ENCODE data around the gene DDX17.

DDX17 gene

DNA sequence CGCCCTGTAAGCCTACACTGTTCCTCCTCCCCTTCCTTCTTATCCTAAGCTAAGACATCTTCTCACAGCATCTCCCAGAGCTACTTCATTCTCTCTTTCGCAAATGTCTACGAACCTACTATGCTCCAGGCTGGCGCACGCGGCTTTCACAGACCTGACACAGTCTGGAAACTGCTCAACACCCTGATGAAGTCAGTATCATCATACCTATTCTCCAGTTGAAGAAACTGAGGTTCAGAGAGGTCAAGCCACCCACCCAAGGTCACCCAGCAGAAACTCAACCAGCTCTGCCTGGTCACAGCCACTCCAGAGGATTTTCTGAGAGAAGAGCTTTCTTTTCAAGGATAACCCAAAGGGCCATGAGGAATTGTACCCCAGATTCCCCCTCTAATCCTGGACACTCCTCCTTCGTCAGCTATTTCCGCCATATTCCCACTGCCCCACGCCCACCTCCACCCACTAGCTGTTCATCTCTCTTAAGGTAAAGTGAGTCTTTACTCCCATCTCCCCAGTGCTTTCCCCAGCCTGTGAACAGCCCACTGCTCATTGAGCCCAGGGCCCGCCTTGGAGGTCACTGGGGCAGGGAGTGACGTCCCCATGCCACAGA lies 52.9 kb downstream of the DDX17 start:
- Histone ChIP-seq H3K36me3 (ENCODE audit: insufficient read depth, low read length) (no peaks in the 10 kb centered on the region), H3K9ac (ENCODE audit: low read depth, low read length) (no peak overlapping the region), H3K9me3 (ENCODE audit: control insufficient read depth, insufficient read depth, low read length) (no peaks in the 10 kb centered on the region), H3K4me1 (ENCODE audit: insufficient read depth, low read length) (peaks cover 21% of the 10 kb centered on the region)

DNA sequence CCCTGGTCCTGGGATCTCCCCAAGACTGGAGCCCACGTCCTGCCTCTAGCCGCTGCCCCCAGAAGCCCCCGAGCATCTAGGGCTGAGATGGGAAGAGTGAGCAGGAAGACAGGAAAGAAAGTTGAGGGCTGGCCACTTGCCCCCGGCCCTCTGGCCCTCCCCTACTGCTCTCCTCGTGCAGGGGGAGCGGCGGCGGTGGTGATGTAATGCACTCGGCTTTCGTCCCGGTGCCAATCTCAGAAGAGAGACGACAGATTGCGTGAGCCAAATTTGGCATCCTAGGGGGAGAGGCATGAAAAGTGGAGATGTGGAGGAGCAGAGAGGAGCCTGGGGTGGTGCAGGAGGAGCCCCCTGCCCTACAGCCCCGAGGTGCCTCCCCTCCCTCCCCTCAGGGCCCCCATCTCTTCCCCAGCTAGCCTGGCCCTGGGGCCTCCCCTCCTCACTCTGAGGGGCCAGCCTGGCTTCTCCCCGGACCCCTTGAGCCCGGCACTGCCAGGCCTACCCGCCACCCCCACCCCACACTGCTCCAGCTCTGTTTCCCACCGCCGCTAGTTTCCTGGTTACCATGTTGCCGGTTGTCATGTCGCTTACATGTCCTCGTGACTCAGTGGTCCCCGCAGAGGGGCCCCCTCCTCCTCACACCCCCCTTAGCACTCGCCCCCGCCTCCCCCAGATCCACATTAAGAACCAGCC lies 53.6 kb downstream of the DDX17 start:
- H3K4me1 ChIP-seq (ENCODE audit: insufficient read depth, low read length) = peaks cover 21% of the 10 kb centered on the region
- H3K9me3 ChIP-seq (ENCODE audit: control insufficient read depth, insufficient read depth, low read length) = no peaks in the 10 kb centered on the region
- H3K36me3 ChIP-seq (ENCODE audit: insufficient read depth, low read length) = no peaks in the 10 kb centered on the region
- H3K9ac ChIP-seq (ENCODE audit: low read depth, low read length) = no peak overlapping the region

DNA sequence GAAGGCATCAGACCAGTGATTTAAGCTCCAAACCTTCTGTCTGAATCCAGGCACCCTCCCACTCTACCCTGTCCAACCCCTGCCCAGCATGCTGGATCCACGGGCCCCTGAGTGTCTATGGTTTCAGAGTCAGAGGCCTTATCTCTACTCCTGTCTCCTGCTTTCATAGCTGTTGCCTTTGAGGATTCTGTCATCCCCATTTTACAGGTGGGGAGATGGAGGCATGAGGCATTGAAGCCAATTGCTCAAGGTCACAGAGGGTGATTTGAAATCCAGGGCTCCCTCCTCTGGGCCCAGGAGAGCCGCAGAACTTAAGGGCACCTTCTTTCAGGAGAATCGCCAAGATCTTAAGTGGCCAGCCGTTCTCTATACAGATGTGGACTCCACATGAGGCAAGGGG lies 54.2 kb downstream of the DDX17 start:
- Histone ChIP-seq H3K4me1 (ENCODE audit: insufficient read depth, low read length) (peaks cover 21% of the 10 kb centered on the region), H3K9ac (ENCODE audit: low read depth, low read length) (no peak overlapping the region), H3K36me3 (ENCODE audit: insufficient read depth, low read length) (no peaks in the 10 kb centered on the region), H3K9me3 (ENCODE audit: control insufficient read depth, insufficient read depth, low read length) (no peaks in the 10 kb centered on the region)

DNA sequence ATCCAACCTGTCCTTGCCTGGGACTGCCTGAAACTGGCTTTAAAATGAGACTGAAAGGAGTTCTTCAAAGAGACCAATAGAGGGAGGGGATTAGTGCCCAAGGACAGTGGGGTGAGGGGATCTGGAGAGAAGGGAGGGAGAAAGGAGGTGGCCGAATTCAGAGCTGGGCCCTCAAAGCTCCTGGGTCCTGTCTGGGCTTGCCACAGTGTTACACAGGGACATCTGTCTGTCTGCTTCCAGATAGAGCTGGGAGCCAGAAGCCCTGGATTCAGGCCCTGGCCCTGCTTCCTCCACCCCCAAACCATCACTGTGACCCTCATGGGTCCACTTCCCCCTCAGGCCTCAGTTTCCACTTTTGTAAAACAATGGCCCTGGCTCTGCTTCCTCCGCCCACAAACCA lies 54.7 kb downstream of the DDX17 start:
- peaks cover 21% of the 10 kb centered on the region for H3K4me1 ChIP-seq (ENCODE audit: insufficient read depth, low read length)
- H3K9me3 ChIP-seq (ENCODE audit: control insufficient read depth, insufficient read depth, low read length) = no peaks in the 10 kb centered on the region
- no peaks in the 10 kb centered on the region for H3K36me3 ChIP-seq (ENCODE audit: insufficient read depth, low read length)
- H3K9ac ChIP-seq (ENCODE audit: low read depth, low read length) = no peak overlapping the region

DNA sequence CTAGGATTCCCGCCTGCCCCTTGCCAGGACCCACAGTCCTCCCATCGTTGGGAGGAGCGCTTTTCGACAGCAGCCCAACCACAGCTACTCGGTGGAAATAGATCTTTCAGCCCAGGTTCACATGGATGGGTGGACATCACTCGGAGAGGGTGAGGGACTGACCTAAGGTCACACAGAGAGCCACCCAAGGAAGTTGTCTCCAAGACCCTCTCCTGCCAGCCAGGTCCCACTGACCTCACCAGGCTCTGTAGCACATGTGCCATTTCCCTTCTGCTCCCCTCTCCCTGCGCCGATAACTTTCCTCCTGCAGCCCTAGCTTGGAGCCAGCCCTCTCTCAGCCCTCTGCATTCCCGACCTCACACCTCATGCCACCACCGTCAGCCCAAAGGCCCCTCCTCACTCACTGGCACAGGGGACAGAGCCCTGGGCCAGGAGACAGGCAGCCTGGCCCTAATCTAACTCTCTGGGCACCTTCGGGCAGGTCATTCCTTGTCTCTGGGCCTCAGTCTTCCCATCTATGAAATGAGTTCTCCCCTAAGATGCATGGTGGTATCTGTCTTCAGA lies 55.8 kb downstream of the DDX17 start:
- H3K36me3 ChIP-seq (ENCODE audit: insufficient read depth, low read length) = no peaks in the 10 kb centered on the region
- H3K9ac ChIP-seq (ENCODE audit: low read depth, low read length) = no peak overlapping the region; the same call in 1 of the 2 replicates
- H3K9me3 ChIP-seq (ENCODE audit: control insufficient read depth, insufficient read depth, low read length) = no peaks in the 10 kb centered on the region
- peaks cover 21% of the 10 kb centered on the region for H3K4me1 ChIP-seq (ENCODE audit: insufficient read depth, low read length)

DNA sequence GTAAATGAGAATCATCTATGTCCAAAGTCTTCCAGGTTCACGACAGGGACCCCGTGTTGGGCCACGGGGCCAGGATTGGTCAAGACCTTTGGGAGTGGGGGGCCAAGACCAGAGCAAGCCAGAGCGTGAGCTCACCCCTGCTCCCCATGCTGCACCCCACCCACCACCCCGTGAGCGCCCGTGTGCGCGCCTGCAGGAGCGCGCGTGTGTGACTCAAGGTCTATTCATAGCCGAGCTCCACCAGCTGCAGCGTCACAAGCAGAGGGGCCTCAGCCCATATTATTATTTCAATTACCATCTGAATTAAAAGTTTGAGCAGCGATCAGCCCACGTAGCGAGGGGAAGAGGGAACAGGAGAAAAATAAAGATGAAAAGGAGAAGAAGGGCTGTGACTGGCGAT lies 56.3 kb downstream of the DDX17 start:
- Histone ChIP-seq H3K4me1 (ENCODE audit: insufficient read depth, low read length) (peaks cover 21% of the 10 kb centered on the region), H3K36me3 (ENCODE audit: insufficient read depth, low read length) (no peaks in the 10 kb centered on the region), H3K9ac (ENCODE audit: low read depth, low read length) (no peak overlapping the region), H3K9me3 (ENCODE audit: control insufficient read depth, insufficient read depth, low read length) (no peaks in the 10 kb centered on the region)

DNA sequence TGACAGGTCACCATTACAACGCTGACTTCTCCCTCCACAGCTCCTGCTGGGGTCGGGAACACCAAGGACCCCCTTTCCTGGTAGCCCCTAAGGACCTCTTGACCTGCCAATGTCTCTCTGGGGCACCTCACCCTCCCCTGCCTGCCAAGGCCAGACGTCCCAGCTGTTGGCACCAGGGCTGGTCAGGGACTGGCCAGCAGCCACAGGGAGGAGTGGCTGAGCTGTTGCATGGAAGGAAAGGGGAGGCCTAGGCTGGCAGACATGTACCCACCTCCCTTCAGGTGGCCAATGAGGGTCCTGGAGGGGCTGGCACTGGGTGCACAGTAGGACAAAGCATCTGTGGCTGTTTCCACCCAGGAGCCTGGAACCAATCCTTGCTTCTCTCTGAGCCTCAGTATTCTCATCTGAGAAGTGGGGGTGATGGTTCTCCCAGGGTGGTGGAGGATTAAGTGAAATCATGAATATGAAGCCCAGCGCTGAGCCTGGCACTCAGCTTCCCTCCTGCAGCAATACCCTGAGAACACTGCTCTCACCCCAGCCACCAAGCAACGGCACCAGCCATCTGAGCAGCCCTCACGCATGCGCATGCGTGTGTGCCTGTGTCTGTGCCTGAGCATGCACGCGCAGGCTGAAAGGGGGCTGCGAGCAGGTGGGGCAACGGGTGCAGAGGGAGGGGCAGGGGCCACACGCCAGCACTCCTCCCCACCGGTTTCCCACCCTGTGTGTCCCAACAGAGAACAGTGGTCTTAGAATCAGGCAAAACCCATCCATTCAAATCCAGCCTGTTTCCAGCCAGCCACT lies 57.0 kb downstream of the DDX17 start:
- Histone ChIP-seq H3K36me3 (ENCODE audit: insufficient read depth, low read length) (no peaks in the 10 kb centered on the region), H3K9ac (ENCODE audit: low read depth, low read length) (no peak overlapping the region), H3K9me3 (ENCODE audit: control insufficient read depth, insufficient read depth, low read length) (no peaks in the 10 kb centered on the region)

DNA sequence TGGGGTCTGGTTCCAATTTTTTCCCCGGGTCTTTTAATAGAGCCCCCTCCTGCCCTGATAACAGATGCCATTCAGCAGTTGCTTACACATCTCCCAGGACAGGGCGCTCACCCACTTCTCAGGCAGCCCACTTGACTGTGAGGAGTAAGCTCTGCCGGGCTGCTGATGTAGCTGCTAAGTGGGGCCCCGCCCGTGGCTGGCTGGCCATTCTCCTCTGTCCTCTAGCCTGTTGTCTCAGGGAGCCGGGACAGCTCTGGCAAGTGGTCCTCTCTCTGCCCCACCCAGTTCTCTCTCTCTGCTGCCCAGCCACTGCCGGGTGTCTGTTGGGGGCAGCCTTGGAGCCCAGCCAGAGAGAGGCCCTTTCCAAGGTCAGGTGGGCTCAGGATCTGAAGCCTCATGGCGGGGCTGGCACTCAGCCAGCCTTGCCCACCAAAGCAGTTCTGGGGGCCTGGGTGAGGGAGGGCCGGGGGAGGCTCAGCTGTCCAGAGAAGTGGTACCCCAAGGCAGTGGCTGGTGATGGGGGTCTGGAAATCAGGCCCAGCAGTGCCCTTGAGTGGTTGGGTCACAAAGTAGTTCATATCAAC lies 60.0 kb downstream of the DDX17 start:
- Histone ChIP-seq H3K9me3 (ENCODE audit: control insufficient read depth, insufficient read depth, low read length) (no peaks in the 10 kb centered on the region), H3K36me3 (ENCODE audit: insufficient read depth, low read length) (no peaks in the 10 kb centered on the region), H3K9ac (ENCODE audit: low read depth, low read length) (no peak overlapping the region), H3K4me1 (ENCODE audit: insufficient read depth, low read length) (peaks cover 9% of the 10 kb centered on the region)

More for the DNA sequence above, 57.0 kb downstream of the DDX17 start:
- H3K4me1 ChIP-seq (ENCODE audit: insufficient read depth, low read length) = peaks cover 21% of the 10 kb centered on the region

DNA sequence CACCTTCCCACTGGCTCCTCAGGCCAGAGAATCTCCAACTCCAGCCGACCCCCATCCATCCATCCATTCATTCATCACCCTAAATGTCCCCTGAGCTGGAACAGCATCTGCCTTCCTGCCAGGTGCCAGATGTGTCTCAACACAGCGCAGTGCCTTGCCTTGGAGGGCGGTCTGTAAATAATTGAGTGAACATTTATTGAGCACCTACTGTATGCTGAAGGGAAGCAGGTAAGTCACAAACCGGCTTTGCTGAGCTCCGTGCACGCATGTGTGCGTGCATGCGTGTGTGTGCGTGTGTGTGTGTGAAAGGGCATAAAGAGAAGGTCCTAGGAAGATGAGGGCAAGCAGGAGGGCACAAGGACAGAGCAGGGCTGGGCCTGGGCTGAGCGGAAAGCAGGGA lies 61.3 kb downstream of the DDX17 start:
- no peaks in the 10 kb centered on the region for H3K4me1 ChIP-seq (ENCODE audit: insufficient read depth, low read length)
- H3K9ac ChIP-seq (ENCODE audit: low read depth, low read length) = no peak overlapping the region
- H3K9me3 ChIP-seq (ENCODE audit: control insufficient read depth, insufficient read depth, low read length) = no peaks in the 10 kb centered on the region

DNA sequence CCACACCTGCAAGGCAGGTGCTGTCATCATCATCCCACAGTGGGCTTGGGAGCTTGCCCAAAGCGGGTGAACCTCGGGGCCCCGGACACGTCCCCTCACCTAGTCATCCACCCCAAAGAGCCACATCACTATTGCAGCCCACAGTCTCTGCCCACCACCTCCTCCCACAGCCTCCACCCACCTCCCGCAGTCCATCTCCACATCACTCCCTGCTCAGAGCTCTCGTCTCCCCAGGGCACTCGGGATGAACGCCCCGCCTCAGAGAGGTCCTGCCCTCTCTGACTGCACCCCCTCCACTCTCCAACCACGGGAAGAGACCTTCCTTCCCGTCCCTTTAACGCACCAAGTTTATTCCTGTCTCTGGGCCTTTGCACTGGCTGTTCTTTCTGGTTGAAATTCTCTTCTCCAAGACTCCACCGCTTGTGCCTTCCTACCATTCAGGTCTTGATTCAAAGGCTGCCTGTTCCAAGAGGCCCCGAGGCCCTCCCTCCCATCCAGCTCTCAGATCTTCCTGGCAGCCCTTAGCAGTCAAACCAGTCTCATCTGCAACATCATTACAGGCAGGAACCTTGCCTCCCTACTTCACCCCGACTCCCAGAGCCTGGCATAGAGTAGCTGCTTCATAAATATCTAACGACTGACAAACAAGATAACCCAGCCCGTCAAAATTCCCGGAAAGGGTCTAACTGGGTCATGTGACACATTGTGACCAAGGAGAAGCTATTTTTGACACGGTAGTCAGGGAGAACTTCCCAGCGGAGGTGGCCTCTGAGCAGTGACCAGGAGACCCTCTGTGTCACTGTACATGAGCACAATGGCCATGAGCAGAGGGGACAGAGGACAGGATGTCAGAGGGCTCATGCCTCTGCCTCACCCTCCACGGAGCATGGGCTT lies 62.2 kb downstream of the DDX17 start:
- Histone ChIP-seq H3K4me1 (ENCODE audit: insufficient read depth, low read length) (no peaks in the 10 kb centered on the region), H3K9me3 (ENCODE audit: control insufficient read depth, insufficient read depth, low read length) (no peaks in the 10 kb centered on the region), H3K36me3 (ENCODE audit: insufficient read depth, low read length) (no peaks in the 10 kb centered on the region), H3K9ac (ENCODE audit: low read depth, low read length) (no peak overlapping the region)

More for the DNA sequence above, 61.3 kb downstream of the DDX17 start:
- H3K36me3 ChIP-seq (ENCODE audit: insufficient read depth, low read length) = no peaks in the 10 kb centered on the region

DNA sequence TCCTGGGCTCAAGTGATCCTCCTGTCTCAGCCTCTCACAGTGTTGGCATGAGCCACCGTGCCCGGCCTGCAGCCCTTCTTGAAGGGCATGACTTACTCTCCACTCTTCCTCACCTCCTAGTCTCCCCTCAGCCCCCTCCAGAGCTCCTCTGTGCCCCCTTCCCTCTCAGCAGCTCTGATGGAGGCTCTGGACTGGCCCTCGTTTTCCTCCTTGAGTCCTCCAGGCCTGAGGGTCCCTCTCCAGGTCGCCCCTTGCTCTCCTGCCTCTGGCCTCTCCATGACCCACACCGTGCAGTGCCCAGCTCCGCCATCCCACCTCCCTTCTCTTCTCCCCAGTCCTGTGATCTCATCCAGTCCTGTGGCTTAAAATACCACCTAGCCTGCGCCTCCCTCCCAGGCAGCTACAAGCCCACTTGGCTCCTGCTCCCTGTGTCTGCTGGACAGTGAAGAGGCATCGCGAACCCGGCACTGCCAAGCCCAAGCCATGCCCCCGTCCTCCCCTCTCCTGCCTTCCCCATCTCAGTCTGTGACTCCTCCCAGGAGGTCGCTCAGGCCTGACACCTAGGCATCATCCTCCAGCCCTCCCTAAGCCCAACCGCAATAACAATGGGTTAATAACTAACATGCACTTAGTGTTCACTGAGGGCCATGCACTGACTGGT lies 63.0 kb downstream of the DDX17 start:
- H3K4me1 ChIP-seq (ENCODE audit: insufficient read depth, low read length) = no peaks in the 10 kb centered on the region
- no peak overlapping the region for H3K9ac ChIP-seq (ENCODE audit: low read depth, low read length)
- H3K36me3 ChIP-seq (ENCODE audit: insufficient read depth, low read length) = no peaks in the 10 kb centered on the region
- no peaks in the 10 kb centered on the region for H3K9me3 ChIP-seq (ENCODE audit: control insufficient read depth, insufficient read depth, low read length)

DNA sequence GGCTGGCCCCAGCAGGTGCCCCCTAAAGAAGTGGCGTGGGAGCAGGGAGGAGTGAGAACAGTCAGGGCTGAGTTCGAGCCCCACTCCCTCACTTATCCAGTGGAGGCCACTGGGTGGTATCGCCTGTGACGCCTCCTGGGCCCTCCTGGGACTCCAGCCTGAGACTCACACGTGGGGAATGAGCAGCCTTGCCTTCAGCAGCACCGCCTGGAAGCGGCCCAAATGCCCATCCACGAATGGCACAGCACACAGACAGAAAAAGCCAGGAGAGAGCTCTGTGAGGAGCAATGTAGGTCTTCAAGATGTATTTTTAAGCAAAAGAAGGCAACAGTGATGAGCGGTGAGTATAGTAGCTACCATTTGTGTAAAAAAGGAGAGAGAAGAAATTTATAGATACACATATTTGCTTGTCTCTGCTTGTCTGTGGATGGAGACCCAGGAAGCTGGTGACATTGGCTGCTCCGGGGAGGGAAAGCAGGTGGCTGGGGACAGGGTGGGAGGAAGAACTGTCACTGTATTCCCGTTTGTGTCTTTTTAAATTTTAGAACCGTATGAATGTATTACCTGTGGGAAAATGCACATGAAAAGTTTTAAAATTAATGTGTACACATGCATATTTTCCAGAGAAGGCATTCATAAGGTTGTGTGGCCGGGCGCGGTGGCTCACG lies 64.4 kb downstream of the DDX17 start:
- H3K9ac ChIP-seq (ENCODE audit: low read depth, low read length) = no peak overlapping the region
- H3K4me1 ChIP-seq (ENCODE audit: insufficient read depth, low read length) = no peaks in the 10 kb centered on the region; the same call in 1 of the 2 replicates
- no peaks in the 10 kb centered on the region for H3K36me3 ChIP-seq (ENCODE audit: insufficient read depth, low read length)
- H3K9me3 ChIP-seq (ENCODE audit: control insufficient read depth, insufficient read depth, low read length) = no peaks in the 10 kb centered on the region
